GM18909 (cell line): Measurements from ENCODE around the gene PMPCB.
A peak's percentile ranks its signal among the peaks of the same experiment; 100 is the strongest.

Experiments
- ATAC-seq: cut with Tn5 transposase; IDR thresholded peaks from one replicate; pipeline ENCODE4 v1.9.1; 2021; ENCODE audit warnings: mild to moderate bottlenecking; ENCODE audit not compliant: unreplicated experiment, poor library complexity

Gene PMPCB

GRCh38 chr7:103317009-103317408, 19.8 kb downstream of the PMPCB start:
- no peak for ATAC-seq

GRCh38 chr7:103325744-103326143, 28.5 kb downstream of the PMPCB start:
- ATAC-seq: no peak

- no peak for ATAC-seq
Measured at GRCh38 chr7:103336761-103337160, 39.5 kb downstream of the PMPCB start.

DNA sequence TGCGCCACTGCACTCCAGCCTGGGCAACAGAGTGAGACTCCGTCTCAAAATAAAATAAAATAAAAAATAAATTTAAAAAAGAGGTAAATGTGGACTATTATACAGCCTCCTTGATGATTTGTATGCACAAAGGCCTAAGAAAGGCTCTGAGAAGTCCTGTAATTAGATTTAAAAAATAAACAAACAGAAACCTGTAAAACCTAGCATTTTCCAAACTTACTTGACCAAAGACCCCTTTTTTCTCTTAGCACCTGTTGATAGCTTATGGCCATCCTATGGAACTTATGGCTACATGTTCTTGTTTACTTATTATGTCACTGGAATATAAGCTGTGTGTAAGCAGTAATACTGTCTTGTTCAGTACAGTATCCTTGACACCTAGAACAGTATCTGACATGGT, 41.6 kb downstream of the PMPCB start:
- no peak for ATAC-seq

- ATAC-seq: no peak
Measured at GRCh38 chr7:103341466-103341865, 44.2 kb downstream of the PMPCB start.

DNA sequence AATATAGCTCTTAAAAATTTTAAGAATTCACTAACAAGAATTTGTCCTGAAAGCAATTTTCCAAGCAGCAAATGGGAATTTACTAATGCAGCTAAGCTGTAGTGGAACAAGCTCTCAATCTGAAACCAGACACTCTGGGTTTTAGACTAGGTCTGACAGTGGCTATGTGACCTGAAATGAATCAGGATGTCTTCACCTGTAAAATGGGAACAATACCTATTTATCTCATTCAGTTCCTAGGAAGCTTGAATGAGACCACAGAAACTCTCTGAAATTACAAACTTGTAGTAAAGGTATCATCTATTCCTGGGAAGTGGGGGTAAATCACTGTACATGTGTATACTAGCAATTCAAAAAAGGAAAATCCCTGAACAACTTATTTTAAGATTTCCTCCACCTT, 46.1 kb downstream of the PMPCB start:
- ATAC-seq: no peak

GRCh38 chr7:103343758-103344452, 46.7 kb downstream of the PMPCB start:
- peak; percentile 5 for ATAC-seq

DNA sequence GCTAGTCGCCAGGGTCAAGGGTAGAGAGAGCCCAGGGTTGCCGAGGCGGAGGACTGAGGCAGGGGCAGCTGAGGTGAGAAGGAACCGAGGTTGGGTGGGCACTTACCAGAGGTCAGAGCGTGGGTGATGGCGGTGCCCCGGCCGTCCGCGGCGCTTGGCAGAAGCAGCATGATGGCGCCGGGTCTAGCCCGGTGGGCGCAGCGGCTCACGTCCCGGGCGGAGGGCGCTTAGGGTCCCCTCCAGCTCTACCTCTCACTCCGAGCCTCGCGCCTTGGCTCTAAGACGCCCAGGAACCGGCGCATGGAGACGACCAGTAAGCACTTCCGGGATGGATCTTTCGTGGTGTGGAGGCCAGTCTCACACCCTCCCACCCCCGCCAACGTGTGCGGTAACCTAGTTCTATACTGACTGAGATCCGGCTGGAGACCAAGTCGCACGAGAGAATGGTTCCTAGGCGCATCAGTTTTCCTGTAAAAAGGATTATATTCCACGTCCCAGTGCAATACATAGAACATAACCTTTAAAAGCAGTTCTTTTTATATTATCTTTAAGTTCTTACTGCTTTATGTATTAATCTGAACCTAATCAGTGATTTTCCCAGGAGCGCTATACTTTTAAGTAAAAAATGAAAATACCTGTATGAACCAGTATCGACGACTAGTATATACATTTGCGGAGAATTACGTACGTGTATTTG, 47.4 kb downstream of the PMPCB start, which contains the start of gene DNAJC2:
Gene DNAJC2, minus strand, starts transcription at position 315 of the 697 bp plus-strand sequence. Its CDS starts 145 bp downstream, at position 170.
- ATAC-seq: peak; percentile 81

DNA sequence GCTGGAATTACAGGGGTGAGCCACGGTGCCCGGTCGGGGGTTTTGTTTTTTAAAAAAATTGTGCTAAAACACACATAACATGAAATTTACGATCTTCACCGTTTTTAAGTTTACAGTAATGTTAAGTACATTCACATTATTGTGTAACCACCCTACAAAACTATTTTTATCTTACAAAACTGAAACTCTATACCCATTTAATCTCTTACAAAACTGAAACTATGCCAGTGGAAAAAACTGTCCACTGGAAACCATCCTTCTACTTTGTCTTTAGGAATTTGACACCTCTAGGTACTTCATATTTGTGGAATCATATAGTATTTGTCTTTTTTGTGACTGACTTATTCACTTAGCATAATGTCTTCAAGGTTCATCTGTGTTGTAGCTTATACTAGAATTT, 49.2 kb downstream of the PMPCB start:
- no peak for ATAC-seq

GRCh38 chr7:103347507-103348267, 50.5 kb downstream of the PMPCB start, which contains the start of gene PSMC2:
TSS of gene PSMC2 (plus strand) at chr7:103347643. CDS start at chr7:103347712, 69 bp downstream.
- ATAC-seq: peak; percentile 75

DNA sequence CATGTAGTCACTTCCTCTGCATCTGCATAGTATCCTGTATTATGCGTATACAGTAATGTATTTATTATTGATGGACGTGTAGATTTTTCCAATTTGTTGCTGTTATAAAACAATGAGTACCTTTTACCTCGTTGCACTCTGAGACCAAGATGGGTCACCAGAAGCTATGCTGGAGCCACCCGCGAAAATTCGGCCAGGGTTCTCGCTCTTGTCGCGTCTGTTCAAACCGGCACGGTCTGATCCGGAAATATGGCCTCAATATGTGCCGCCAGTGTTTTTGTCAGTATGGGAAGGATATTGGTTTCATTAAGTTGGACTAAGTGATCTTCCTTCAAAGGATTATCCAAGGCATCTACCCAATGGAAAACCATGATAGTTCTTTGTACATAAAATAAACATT, 51.2 kb downstream of the PMPCB start:
- no peak for ATAC-seq

DNA sequence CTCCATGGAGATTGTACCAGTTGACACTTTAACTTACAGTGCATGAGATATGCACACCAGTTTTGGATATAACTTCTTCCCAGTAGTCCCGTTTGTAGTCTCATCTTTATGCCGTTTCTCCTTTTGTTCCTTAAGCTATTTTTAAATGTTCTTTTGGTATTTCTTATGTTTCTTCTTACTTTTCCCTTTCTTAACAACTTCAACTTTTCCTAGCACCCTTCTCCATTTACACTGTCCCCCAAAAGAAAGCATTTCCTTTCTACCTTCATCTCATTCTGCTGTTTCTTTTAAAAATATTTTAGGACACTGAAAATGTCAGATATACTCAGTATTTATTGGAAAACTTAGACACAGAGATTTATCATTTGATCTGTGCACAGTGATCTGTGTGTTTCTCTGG, 51.7 kb downstream of the PMPCB start:
- ATAC-seq: no peak

GRCh38 chr7:103349805-103350204, 52.6 kb downstream of the PMPCB start:
- no peak for ATAC-seq
